Neutrophil (primary cell): ENCODE results near the gene VPS35.

Source experiments
- H3K27ac ChIP-seq: fragments of 200-600 bp; sonication (generic); 2 replicates; pipeline ENCODE4 v1.5.1; 2016; ENCODE audit warnings: mild to moderate bottlenecking, moderate library complexity
- H3K27me3 ChIP-seq: fragments of 200-600 bp; sonication (generic); 2 replicates; pipeline ENCODE4 v1.6.0; 2016; ENCODE audit warnings: mild to moderate bottlenecking
- H3K36me3 ChIP-seq: fragments of 200-600 bp; sonication (generic); 2 replicates; pipeline ENCODE4 v1.5.1; 2017
- H3K4me1 ChIP-seq, 2 experiments: fragments of 200-600 bp in 1 of 2; sonication (generic) in 1 of 2; 1 replicate in 1 of 2; 2 replicates in 1 of 2; pipeline versions ENCODE4 v1.5.1 to v1.6.1; 2013 to 2016; ENCODE audit warnings: low read depth in 1 of 2, low read length in 1 of 2, mild to moderate bottlenecking in 1 of 2, moderate library complexity in 1 of 2; ENCODE audit not compliant: control insufficient read depth in 1 of 2, insufficient read depth in 1 of 2
- H3K4me3 ChIP-seq, 2 experiments: fragments of 200-600 bp in 1 of 2; sonication (generic) in 1 of 2; 1 replicate in 1 of 2; 2 replicates in 1 of 2; pipeline ENCODE4 v1.5.1; 2013 to 2016; ENCODE audit warnings: low read depth in 1 of 2, low read length in 1 of 2, mild to moderate bottlenecking in 1 of 2, moderate library complexity in 1 of 2
- H3K9me3 ChIP-seq: fragments of 200-600 bp; sonication (generic); 2 replicates; pipeline ENCODE4 v1.5.1; 2016
- CTCF ChIP-seq: fragments of 200-600 bp; sonication (generic); IDR thresholded peaks from 2 replicates; pipeline ENCODE4 v1.5.1; 2016; ENCODE audit warnings: antibody characterized with exemption

VPS35 gene

DNA sequence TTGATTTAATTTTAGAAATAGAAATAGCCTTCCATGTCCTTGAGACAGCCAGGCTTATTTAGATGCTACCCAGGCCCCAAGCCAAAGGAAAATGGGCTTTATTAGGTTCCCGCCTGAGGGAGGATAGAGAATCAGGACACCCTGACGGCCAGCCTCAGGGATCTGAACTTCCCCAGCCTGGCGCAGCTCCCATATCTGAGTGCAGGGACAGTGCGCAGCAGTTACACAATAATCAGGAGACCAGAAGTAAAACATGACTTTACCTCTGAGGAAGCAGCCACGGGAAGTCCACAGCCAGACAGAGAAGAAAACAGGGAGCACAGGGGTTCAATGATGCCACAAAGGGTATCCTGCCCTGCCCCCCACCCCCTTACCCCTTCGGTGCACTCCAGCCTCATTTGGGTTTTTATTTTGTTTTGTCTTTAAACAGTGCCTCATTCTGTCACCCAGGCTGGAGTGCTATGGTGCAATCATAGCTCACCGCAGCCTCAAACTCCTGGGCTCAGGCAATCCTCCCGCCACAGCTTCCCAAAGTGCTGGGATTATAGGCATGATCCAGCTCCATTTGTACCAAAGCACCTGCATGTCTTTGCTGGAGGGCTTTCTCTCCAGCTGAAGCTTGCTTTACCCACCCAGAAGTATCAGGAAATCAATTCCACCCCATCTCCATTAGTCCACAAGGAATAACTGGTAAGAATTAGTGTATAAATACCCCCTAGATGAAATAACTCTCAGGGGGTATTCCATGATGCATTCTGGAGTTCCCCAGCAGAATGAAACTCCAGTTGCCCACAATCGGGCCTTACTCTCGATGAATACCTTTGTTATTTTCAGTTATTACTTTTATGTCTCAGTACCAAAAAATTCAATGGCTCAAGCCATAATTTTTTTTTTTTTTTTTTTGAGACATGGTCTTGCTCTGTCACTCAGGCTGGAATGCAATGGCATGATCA, 22.4 kb upstream of the VPS35 start:
- Histone ChIP-seq H3K27ac (no peak overlapping the region), H3K4me1 (peaks cover 18 to 20% of the 10 kb centered on the region in 2 experiments), H3K36me3 (no peaks in the 10 kb centered on the region), H3K4me3 (no peak overlapping the region), H3K9me3 (no peaks in the 10 kb centered on the region), H3K27me3 (no peaks in the 10 kb centered on the region)
- TF ChIP-seq CTCF: no peak

- Histone ChIP-seq H3K27ac (no peak overlapping the region), H3K27me3 (no peaks in the 10 kb centered on the region), H3K36me3 (no peaks in the 10 kb centered on the region), H3K9me3 (no peaks in the 10 kb centered on the region), H3K4me1 (peaks cover 18 to 20% of the 10 kb centered on the region in 2 experiments), H3K4me3 (no peak overlapping the region)
- no peak for TF ChIP-seq CTCF
Observed at GRCh38 chr16:46709469-46710005, 20.6 kb upstream of the VPS35 start.

- Histone ChIP-seq H3K4me1 (peaks cover 7 to 8% of the 10 kb centered on the region in 2 experiments), H3K27me3 (no peaks in the 10 kb centered on the region), H3K4me3 (no peak overlapping the region), H3K36me3 (no peaks in the 10 kb centered on the region), H3K9me3 (no peaks in the 10 kb centered on the region), H3K27ac (no peak overlapping the region)
- no peak for TF ChIP-seq CTCF
Observed at GRCh38 chr16:46706642-46707041, 17.7 kb upstream of the VPS35 start.

DNA sequence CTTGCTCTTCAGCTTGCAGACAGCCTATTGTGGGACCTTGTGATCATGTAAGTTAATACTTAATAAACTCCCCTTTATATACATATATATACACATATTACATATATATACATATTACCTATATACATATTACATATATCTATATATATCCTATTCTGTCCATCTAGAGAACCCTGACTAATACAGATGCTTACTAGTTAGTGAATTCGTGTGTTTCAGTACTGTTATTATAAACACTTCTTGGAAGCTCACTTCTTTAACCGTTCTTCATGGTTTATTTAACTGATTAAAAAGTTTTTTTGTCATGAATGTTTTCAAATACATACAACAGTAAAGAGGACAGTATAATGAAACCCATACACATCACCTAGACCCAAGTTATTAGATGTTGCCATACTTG, 13.1 kb upstream of the VPS35 start:
- H3K4me1 ChIP-seq: no peaks in the 10 kb centered on the region
- peaks cover 10% of the 10 kb centered on the region for H3K36me3 ChIP-seq
- TF ChIP-seq CTCF: no peak

DNA sequence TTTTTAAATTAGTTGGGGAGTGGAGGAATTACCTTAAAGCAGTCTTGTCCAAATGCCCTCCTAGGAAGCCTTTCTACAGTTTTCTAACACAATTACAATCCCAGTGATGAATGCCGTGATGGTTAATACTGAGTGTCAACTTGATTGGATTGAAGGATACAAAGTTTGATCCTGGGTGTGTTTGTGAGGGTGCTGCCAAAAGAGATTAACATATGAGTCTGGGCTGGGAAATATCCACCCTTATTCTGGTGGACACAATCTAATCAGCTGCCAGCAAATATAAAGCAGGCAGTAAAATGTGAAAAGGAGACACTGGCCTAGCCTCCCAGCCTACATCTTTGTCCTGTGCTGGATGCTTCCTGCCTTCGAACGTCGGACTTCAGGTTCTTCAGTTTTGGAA, 12.6 kb upstream of the VPS35 start:
- H3K4me1 ChIP-seq: no peaks in the 10 kb centered on the region
- H3K36me3 ChIP-seq: peaks cover 10% of the 10 kb centered on the region
- no peaks in the 10 kb centered on the region for H3K9me3 ChIP-seq
- no peak overlapping the region for H3K4me3 ChIP-seq
- no peak overlapping the region for H3K27ac ChIP-seq
- TF ChIP-seq CTCF: no peak
- no peaks in the 10 kb centered on the region for H3K27me3 ChIP-seq

More for the DNA sequence above, 13.1 kb upstream of the VPS35 start:
- H3K27ac ChIP-seq: no peak overlapping the region
- no peak overlapping the region for H3K4me3 ChIP-seq
- H3K27me3 ChIP-seq: no peaks in the 10 kb centered on the region
- no peaks in the 10 kb centered on the region for H3K9me3 ChIP-seq
